K562 (cell line): ENCODE measurements around the gene PAIP2. TPM values are rescaled to one million over a fixed set of nuclear protein-coding genes. Genes with fewer than 3 reads are reported as not detected.

Source experiments
- ATAC-seq: fragments of 200-7000 bp; cut with Tn5 transposase; 3 replicates; pipeline ENCODE4 v1.9.1; 2020; ENCODE audit warnings: moderate library complexity
- BruUV-seq: library from RNA; stranded (reverse); fragments of 400-500 nt; replicated peaks from 2 replicates; lab custom pipeline; 2021; lab: Mats Ljungman, UMichigan
- CTCF ChIA-PET: fragments of 300-600 bp; formaldehyde crosslinking; extraction: SDS; loops from one replicate; lab custom pipeline; 2021; ENCODE audit warnings: low intra/inter-chr PET ratio; lab: Yijun Ruan, JAX
- POLR2A ChIA-PET: fragments of 300-600, 350-650 bp; sonication (Branson Sonifier 250); formaldehyde crosslinking; extraction: SDS; loops from one replicate; lab custom pipeline; 2021; ENCODE audit warnings: antibody characterized with exemption, inconsistent platforms; lab: Yijun Ruan, JAX
- DNase-seq, 4 experiments: peaks; one replicate each; pipeline versions ENCODE4 v3.0.0 to v3.0.0-alpha.2; 2011 to 2018; ENCODE audit warnings: low spot score in 3 of 4, mixed read lengths in 3 of 4; ENCODE audit errors: extremely low read depth in 1 of 4
- FAIRE-seq: peaks from 2 replicates; lab custom pipeline; 2011; peaks lifted over from hg19 to GRCh38; lab: Jason Lieb, UNC
- H2AFZ ChIP-seq: 2 replicates; pipeline ENCODE4 v1.6.0; 2011; ENCODE audit warnings: low read depth, low read length, control low read depth, inconsistent platforms
- H3K27ac ChIP-seq: fragments of 200-600 bp; 3 replicates; pipeline ENCODE4 v1.8.0; 2011; ENCODE audit warnings: low read depth, mild to moderate bottlenecking, control low read depth, inconsistent platforms, low read length, moderate library complexity, mixed read lengths; ENCODE audit errors: extremely low read depth
- H3K27me3 ChIP-seq, 2 experiments: fragments of 300-600 bp in 1 of 2; 2 replicates in 1 of 2; 3 replicates in 1 of 2; pipeline versions ENCODE4 v1.6.0 to v1.8.0; 2011; ENCODE audit warnings: inconsistent platforms in 2 of 2, low read length in 2 of 2, mild to moderate bottlenecking in 1 of 2, mixed read lengths in 1 of 2, moderate library complexity in 1 of 2; ENCODE audit not compliant: control insufficient read depth in 2 of 2, insufficient read depth in 2 of 2
- H3K36me3 ChIP-seq: fragments of 300-600 bp; 3 replicates; pipeline ENCODE4 v1.8.0; 2011; ENCODE audit warnings: mild to moderate bottlenecking, low read length, inconsistent platforms; ENCODE audit not compliant: control insufficient read depth, insufficient read depth
- H3K4me1 ChIP-seq, 2 experiments: fragments of 200-600 bp in 1 of 2; replicated peaks in 1 of 2; 2 replicates in 1 of 2; 3 replicates in 1 of 2; pipeline versions ENCODE4 v1.5.1 to v1.8.0; 2011; ENCODE audit warnings: inconsistent platforms in 2 of 2, low read length in 2 of 2, mild to moderate bottlenecking in 1 of 2, mixed read lengths in 1 of 2, moderate library complexity in 1 of 2; ENCODE audit not compliant: control insufficient read depth in 2 of 2, insufficient read depth in 2 of 2
- H3K4me2 ChIP-seq: 2 replicates; pipeline ENCODE4 v1.6.1; 2011; ENCODE audit warnings: low read length, control low read depth, inconsistent platforms, mixed read lengths; ENCODE audit not compliant: insufficient read depth
- H3K4me3 ChIP-seq: fragments of 200-600 bp; sonication (generic), shearing (Covaris generic); 2 replicates; pipeline ENCODE4 v1.5.1; 2016; ENCODE audit warnings: control low read depth, inconsistent platforms
- H3K79me2 ChIP-seq: fragments of 200-600 bp; 3 replicates; pipeline ENCODE4 v1.8.0; 2011; ENCODE audit warnings: low read length, inconsistent platforms; ENCODE audit not compliant: control insufficient read depth, insufficient read depth
- H3K9ac ChIP-seq, 2 experiments: 2 replicates each; pipeline versions ENCODE4 v1.6.0 to v1.6.1; 2011; ENCODE audit warnings: low read depth in 2 of 2, low read length in 2 of 2, control low read depth in 1 of 2, inconsistent platforms in 1 of 2, mild to moderate bottlenecking in 1 of 2, mixed read lengths in 1 of 2; ENCODE audit not compliant: insufficient read depth in 1 of 2
- H3K9me1 ChIP-seq: one replicate; pipeline ENCODE4 v1.6.0; 2011; ENCODE audit warnings: inconsistent platforms, mild to moderate bottlenecking, low read length, moderate library complexity; ENCODE audit not compliant: control insufficient read depth, insufficient read depth
- H3K9me3 ChIP-seq: replicated peaks from 2 replicates; pipeline ENCODE4 v1.5.1; 2011; ENCODE audit warnings: low read depth, low read length, inconsistent platforms; ENCODE audit not compliant: control insufficient read depth, insufficient read depth
- H4K20me1 ChIP-seq: replicated peaks from 2 replicates; pipeline ENCODE4 v1.6.1; 2011; ENCODE audit warnings: low read length, inconsistent platforms, mixed read lengths; ENCODE audit not compliant: control insufficient read depth, insufficient read depth
- DIDO1 ChIP-seq: fragments of 450-650 bp; IDR thresholded peaks from 2 replicates; pipeline ENCODE4 v1.6.1; 2016; ENCODE audit warnings: low read depth, missing biosample characterization, missing genetic modification characterization
- ELF2 ChIP-seq: fragments of 250-450 bp; sonication (Bioruptor Pico); IDR thresholded peaks from 2 replicates; pipeline ENCODE4 v1.5.0; 2021; ENCODE audit warnings: mild to moderate bottlenecking
- KDM1A ChIP-seq, 2 experiments: fragments of 450-650 bp; IDR thresholded peaks; 2 replicates each; pipeline ENCODE4 v1.6.1; 2016; ENCODE audit warnings: mild to moderate bottlenecking in 2 of 2
- MCM5 ChIP-seq: fragments of 450-650 bp; IDR thresholded peaks from 2 replicates; pipeline ENCODE4 v1.6.1; 2016; ENCODE audit warnings: low read depth
- PHB ChIP-seq: fragments of 250-450 bp; sonication (Bioruptor Pico); IDR thresholded peaks from 2 replicates; pipeline ENCODE4 v1.5.0; 2021
- RHOXF2B ChIP-seq: fragments of 250-450 bp; sonication (Bioruptor Pico); conservative IDR thresholded peaks from 2 replicates; pipeline ENCODE4 v1.5.1; 2021
- TEAD2 ChIP-seq: fragments of 450-650 bp; IDR thresholded peaks from 2 replicates; pipeline ENCODE4 v1.6.1; 2016; ENCODE audit warnings: missing genetic modification characterization, control low read depth, missing compliant biosample characterization
- ZBTB8A ChIP-seq: fragments of 450-650 bp; IDR thresholded peaks from 2 replicates; pipeline ENCODE4 v1.6.1; 2018; ENCODE audit warnings: mild to moderate bottlenecking, moderate library complexity; ENCODE audit not compliant: partially characterized antibody
- ZKSCAN8 ChIP-seq: fragments of 200-800 bp; sonication (Bioruptor generic); IDR thresholded peaks from 2 replicates; pipeline ENCODE4 v1.6.1; 2016; ENCODE audit warnings: missing genetic modification characterization, missing compliant biosample characterization
- ZNF76 ChIP-seq: fragments of 250-450 bp; sonication (Bioruptor Pico); IDR thresholded peaks from 2 replicates; pipeline ENCODE4 v1.4.0; 2020; ENCODE audit warnings: mild to moderate bottlenecking, moderate library complexity, borderline replicate concordance
- WGBS: fragments of 100-300 bp; shearing (Covaris generic); methylation state at CpG from one replicate; pipeline ENCODE4 v1.1.6; 2016; ENCODE audit warnings: low coverage, mixed read lengths; ENCODE audit not compliant: insufficient coverage; ENCODE audit errors: missing lambda C conversion rate; 5-methylcytosine and 5-hydroxymethylcytosine counted together
- in situ Hi-C: fragments of 300-500 bp; cut with MboI; formaldehyde crosslinking; loops from 4 replicates; pipeline ENCODE4 v1.15.0; 2018; ENCODE audit warnings: inconsistent platforms, mixed read lengths
- intact Hi-C: fragments of 100-400 bp; cut with micrococcal nuclease; formaldehyde crosslinking; loops from 2 replicates; pipeline ENCODE4 v1.14.2; 2022
- polyA plus RNA-seq, 8 experiments: library from polyadenylated mRNA; depleted of rRNA in 4 of 8; stranded (reverse) in 5 of 8; unstranded in 3 of 8; fragments of >200 nt; fragmentation: Nextera tagmentation in 2 of 8; fragmentation: Illumina TruSeq in 1 of 8; extraction: Ambion mirVana in 2 of 8; extraction: Trizol in 1 of 8; gene quantifications; 2 replicates each; pipeline versions ENCODE4 v1.2.1 to v1.2.3, GENCODE V29; 2011 to 2014; ENCODE audit warnings: inconsistent platforms in 1 of 8, missing spikeins in 1 of 8
- total RNA-seq, 7 experiments: library from RNA; depleted of rRNA in 6 of 7; stranded (reverse); fragments of >200 nt in 6 of 7; fragmentation: Illumina TruSeq in 2 of 7; extraction: Trizol in 2 of 7; gene quantifications; 2 replicates each; pipeline versions ENCODE4 v1.2.1 to v1.2.3, GENCODE V29; 2011 to 2021; ENCODE audit warnings: low replicate concordance in 1 of 7
- TF ChIP-seq, protein P1 (sequence below): IDR thresholded peaks from 2 replicates; pipeline ENCODE4 v1.6.1; 2011; ENCODE audit warnings: borderline replicate concordance, low read depth, mild to moderate bottlenecking, moderate library complexity, low read length; ENCODE audit not compliant: insufficient read depth, poor library complexity, severe bottlenecking
- TF ChIP-seq, protein P2 (sequence below): fragments of 450-650 bp; IDR thresholded peaks from 2 replicates; pipeline ENCODE4 v1.6.1; 2016; ENCODE audit warnings: missing biosample characterization, missing genetic modification characterization
- TF ChIP-seq, protein P3 (sequence below): fragments of 200-800 bp; sonication (Bioruptor generic); IDR thresholded peaks from 2 replicates; pipeline ENCODE4 v1.6.1; 2016; ENCODE audit warnings: missing genetic modification characterization, missing compliant biosample characterization

PAIP2 gene
- total and polyA plus RNA-seq, 9 of the 15 experiments (the other 6 are each of a cell fraction or from before 2014, with no cell fraction given): 78.3 to 187 (median 128) TPM

DNA sequence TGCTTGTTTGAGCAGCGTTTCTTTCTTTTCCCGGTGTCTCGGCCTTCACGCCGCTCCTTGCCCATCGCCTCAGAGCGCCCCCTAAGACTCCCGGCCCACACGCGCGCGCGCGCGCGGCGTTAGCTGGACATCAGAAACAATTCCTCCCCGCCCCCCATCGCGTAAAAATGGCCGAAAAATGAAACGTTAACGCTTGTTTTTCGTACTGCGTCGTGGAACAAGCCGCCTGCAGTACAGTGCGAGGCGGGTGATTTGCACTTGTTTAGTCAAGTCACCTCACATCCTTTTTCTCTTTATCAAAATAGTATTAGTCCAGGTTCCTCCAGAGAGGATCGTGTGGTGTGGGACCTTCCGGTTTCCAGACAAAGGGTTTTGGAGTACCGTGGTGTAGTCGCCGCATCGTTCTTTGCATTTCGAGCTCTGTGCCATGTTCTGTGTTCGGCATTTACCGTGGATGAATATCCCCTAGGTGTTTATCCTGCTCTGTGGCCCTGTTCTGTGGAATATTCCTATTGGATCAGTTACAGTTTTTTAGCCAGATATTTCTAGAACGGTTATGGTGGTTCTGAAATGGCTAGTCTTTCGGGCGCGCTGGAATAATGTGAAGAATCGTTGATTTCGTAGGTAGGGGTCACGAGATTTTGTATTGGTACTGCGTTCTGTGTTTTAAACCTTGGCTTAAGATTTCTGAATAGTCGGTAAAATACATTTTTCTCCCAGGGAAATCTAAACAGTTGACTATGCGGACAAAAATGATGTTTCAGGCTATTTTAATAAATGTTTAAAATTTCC is 47.1 kb upstream of the PAIP2 start:
- peak overlapping the region; percentile 99 to 100 for H3K9ac ChIP-seq
- FAIRE-seq (peak; percentile 64), ATAC-seq (peak; percentile 73), DNase-seq (peak; percentile 32 to 94 (median 54))
- ChIA-PET CTCF (interaction anchor here (0.8 kb wide), 1 partner anchor 28 kb away, joined by 4 read pairs; no protein-coding TSS in a partner anchor), POLR2A (interaction anchor here (0.6 to 6.9 kb wide), 26 partner anchors 9 to 1220 kb away, joined by 3 to 105 read pairs (median 3); partner anchors contain the start of genes EGR1, PAIP2 and SIL1)
- under 1% methylated on average over 48 of the region's 48 CpGs for WGBS
- peaks cover 2% of the 10 kb centered on the region for H3K9me1 ChIP-seq
- H4K20me1 ChIP-seq: peaks cover 53% of the 10 kb centered on the region
- peak overlapping the region; percentile 80 for H2AFZ ChIP-seq
- intact Hi-C loops (no loop called here), in situ Hi-C loops (no loop called here)
- BruUV-seq: no TSS peak
- peak overlapping the region; percentile 99 for H3K27ac ChIP-seq
- peaks cover 65% of the 10 kb centered on the region for H3K79me2 ChIP-seq
- H3K4me3 ChIP-seq: peak overlapping the region; percentile 88
- H3K9me3 ChIP-seq: no peaks in the 10 kb centered on the region
- H3K36me3 ChIP-seq: peaks cover 38% of the 10 kb centered on the region
- H3K4me2 ChIP-seq: peak overlapping the region; percentile 96
- H3K27me3 ChIP-seq: no peaks in the 10 kb centered on the region
- H3K4me1 ChIP-seq: peaks cover 17 to 35% of the 10 kb centered on the region in 2 experiments
- TF ChIP-seq MCM5 (no peak), PHB (CRISPR knock-in tag) (no peak), ZNF76 (CRISPR knock-in tag) (no peak), ZKSCAN8 (CRISPR knock-in tag) (no peak), TEAD2 (tag) (no peak), DIDO1 (tag) (no peak), RHOXF2B (CRISPR knock-in tag) (no peak), ELF2 (no peak), ZBTB8A (no peak), KDM1A (IDR thresholded peaks at IDR 0.05) (no peak; a peak in 1 of 4 replicates)
- TF ChIP-seq, protein P1, sequence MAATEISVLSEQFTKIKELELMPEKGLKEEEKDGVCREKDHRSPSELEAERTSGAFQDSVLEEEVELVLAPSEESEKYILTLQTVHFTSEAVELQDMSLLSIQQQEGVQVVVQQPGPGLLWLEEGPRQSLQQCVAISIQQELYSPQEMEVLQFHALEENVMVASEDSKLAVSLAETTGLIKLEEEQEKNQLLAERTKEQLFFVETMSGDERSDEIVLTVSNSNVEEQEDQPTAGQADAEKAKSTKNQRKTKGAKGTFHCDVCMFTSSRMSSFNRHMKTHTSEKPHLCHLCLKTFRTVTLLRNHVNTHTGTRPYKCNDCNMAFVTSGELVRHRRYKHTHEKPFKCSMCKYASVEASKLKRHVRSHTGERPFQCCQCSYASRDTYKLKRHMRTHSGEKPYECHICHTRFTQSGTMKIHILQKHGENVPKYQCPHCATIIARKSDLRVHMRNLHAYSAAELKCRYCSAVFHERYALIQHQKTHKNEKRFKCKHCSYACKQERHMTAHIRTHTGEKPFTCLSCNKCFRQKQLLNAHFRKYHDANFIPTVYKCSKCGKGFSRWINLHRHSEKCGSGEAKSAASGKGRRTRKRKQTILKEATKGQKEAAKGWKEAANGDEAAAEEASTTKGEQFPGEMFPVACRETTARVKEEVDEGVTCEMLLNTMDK: peak; percentile 74
- TF ChIP-seq, protein P2, sequence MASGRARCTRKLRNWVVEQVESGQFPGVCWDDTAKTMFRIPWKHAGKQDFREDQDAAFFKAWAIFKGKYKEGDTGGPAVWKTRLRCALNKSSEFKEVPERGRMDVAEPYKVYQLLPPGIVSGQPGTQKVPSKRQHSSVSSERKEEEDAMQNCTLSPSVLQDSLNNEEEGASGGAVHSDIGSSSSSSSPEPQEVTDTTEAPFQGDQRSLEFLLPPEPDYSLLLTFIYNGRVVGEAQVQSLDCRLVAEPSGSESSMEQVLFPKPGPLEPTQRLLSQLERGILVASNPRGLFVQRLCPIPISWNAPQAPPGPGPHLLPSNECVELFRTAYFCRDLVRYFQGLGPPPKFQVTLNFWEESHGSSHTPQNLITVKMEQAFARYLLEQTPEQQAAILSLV (tag): no peak
- TF ChIP-seq, protein P3, sequence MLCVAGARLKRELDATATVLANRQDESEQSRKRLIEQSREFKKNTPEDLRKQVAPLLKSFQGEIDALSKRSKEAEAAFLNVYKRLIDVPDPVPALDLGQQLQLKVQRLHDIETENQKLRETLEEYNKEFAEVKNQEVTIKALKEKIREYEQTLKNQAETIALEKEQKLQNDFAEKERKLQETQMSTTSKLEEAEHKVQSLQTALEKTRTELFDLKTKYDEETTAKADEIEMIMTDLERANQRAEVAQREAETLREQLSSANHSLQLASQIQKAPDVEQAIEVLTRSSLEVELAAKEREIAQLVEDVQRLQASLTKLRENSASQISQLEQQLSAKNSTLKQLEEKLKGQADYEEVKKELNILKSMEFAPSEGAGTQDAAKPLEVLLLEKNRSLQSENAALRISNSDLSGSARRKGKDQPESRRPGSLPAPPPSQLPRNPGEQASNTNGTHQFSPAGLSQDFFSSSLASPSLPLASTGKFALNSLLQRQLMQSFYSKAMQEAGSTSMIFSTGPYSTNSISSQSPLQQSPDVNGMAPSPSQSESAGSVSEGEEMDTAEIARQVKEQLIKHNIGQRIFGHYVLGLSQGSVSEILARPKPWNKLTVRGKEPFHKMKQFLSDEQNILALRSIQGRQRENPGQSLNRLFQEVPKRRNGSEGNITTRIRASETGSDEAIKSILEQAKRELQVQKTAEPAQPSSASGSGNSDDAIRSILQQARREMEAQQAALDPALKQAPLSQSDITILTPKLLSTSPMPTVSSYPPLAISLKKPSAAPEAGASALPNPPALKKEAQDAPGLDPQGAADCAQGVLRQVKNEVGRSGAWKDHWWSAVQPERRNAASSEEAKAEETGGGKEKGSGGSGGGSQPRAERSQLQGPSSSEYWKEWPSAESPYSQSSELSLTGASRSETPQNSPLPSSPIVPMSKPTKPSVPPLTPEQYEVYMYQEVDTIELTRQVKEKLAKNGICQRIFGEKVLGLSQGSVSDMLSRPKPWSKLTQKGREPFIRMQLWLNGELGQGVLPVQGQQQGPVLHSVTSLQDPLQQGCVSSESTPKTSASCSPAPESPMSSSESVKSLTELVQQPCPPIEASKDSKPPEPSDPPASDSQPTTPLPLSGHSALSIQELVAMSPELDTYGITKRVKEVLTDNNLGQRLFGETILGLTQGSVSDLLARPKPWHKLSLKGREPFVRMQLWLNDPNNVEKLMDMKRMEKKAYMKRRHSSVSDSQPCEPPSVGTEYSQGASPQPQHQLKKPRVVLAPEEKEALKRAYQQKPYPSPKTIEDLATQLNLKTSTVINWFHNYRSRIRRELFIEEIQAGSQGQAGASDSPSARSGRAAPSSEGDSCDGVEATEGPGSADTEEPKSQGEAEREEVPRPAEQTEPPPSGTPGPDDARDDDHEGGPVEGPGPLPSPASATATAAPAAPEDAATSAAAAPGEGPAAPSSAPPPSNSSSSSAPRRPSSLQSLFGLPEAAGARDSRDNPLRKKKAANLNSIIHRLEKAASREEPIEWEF (CRISPR knock-in tag): no peak
